Pancreas (tissue), 10 donors: ENCODE measurements around the gene CLDN22. TPM values are rescaled to one million over a fixed set of nuclear protein-coding genes. Genes with fewer than 3 reads are reported as not detected.

Experiments used
- ATAC-seq, 4 donors: fragments of 200-7000 bp; cut with Tn5 transposase; one replicate each; pipeline versions ENCODE4 v1.8.0 to v1.9.1; 2020; ENCODE audit warnings: mild to moderate bottlenecking in 4 of 4, moderate library complexity in 4 of 4
- DNase-seq, 6 donors: peaks; one replicate each; pipeline ENCODE4 v3.0.0-alpha.2; 2020
- FAIRE-seq: peaks from 2 replicates; lab custom pipeline; 2012; peaks lifted over from hg19 to GRCh38; lab: Jason Lieb, UNC
- H3K27ac ChIP-seq, 4 donors: fragments of 200-600 bp; sonication (generic); 1 replicate in 3 of 4; 2 replicates in 1 of 4; pipeline versions ENCODE4 v1.5.0 to v1.8.0; 2020
- H3K27me3 ChIP-seq, 4 donors: fragments of 200-600 bp; one replicate each; pipeline ENCODE4 v1.8.0; 2021
- H3K36me3 ChIP-seq, 3 donors: fragments of 200-600 bp; sonication (generic) in 1 of 3; one replicate each; pipeline versions ENCODE4 v1.5.0 to v1.8.0; 2020 to 2021
- H3K4me1 ChIP-seq, 3 donors: fragments of 200-600 bp; one replicate each; pipeline ENCODE4 v1.8.0; 2021
- H3K4me3 ChIP-seq, 4 donors: fragments of 200-600 bp; sonication (generic) in 2 of 4; one replicate each; pipeline versions ENCODE4 v1.5.0 to v1.8.0; 2020 to 2021
- H3K9me3 ChIP-seq, 4 donors: fragments of 200-600 bp; one replicate each; pipeline ENCODE4 v1.8.0; 2021
- CTCF ChIP-seq, 4 donors: fragments of 200-600 bp; sonication (generic) in 3 of 4; IDR thresholded peaks; one replicate each; pipeline versions ENCODE4 v1.5.0 to v1.8.0; 2021; ENCODE audit warnings: antibody characterized with exemption in 4 of 4
- WGBS, 2 donors: extraction: QIAGEN DNeasy Blood & Tissue Kit; methylation state at CpG; one replicate each; pipeline ENCODE4 v1.1.7; 2013; 5-methylcytosine and 5-hydroxymethylcytosine counted together
- intact Hi-C, 3 donors: fragments of 100-400 bp; cut with DNase I; formaldehyde crosslinking; loops; one replicate each; pipeline versions ENCODE4 v1.11.1 to v1.14.2; 2022
- polyA plus RNA-seq, 2 donors: library from polyadenylated mRNA; stranded (reverse); fragments of 200-250 nt; gene quantifications; one replicate each; pipeline ENCODE4 v1.2.3, GENCODE V29; 2013
- total RNA-seq, 6 donors: library from RNA; stranded (reverse); fragmentation: NEBNext Ultra II Directional in 4 of 6; extraction: Animal tissue kit (Norgen Biotek cat#: 25700) in 4 of 6; gene quantifications; one replicate each; pipeline versions ENCODE4 v1.2.1 to v1.2.4, GENCODE V29; 2021 to 2023
- donor health status: healthy with polysubstance abuse.
- donor health status: DM: no; HTN: no; CAD: no; lungs with moderate emphysema.
- donor health status: DM: no; HTN: no; CAD: no.
- donor health status: control.
- donor health status: control.
- donor health status: Bipolar disorder and iron deficiency.
- donor health status: DM: yes; HTN: yes; CAD: no.
- donor health status: DM: no; HTN: no; CAD: no.
- donor health status: DM: no; HTN: no; CAD: no.
- donor health status: DM: yes; HTN: yes; CAD: no.

The CLDN22 gene
- total and polyA plus RNA-seq, 8 donors, result 0.02 TPM; not detected in 7

GRCh38 chr4:183321079-183321478 is 1.0 kb upstream of the CLDN22 start:
- WGBS, 2 donors, result 80 to 93% methylated on average over 2 of the region's 2 CpGs
- DNase-seq (no peak), FAIRE-seq (no peak), ATAC-seq (no peak)
- TF ChIP-seq CTCF (IDR thresholded peaks at IDR 0.05), result no peak
- Histone ChIP-seq H3K27me3 (no peaks in the 10 kb centered on the region), H3K27ac (no peak overlapping the region), H3K4me1 (no peaks in the 10 kb centered on the region), H3K4me3 (no peak overlapping the region), H3K36me3 (no peaks in the 10 kb centered on the region), H3K9me3 (no peaks in the 10 kb centered on the region)
- intact Hi-C loops, result no loop called here

GRCh38 chr4:183318656-183319055 is 1.4 kb downstream of the CLDN22 start:
- Histone ChIP-seq H3K4me3 (no peak overlapping the region), H3K27me3 (no peaks in the 10 kb centered on the region), H3K27ac (no peak overlapping the region), H3K9me3 (no peaks in the 10 kb centered on the region), H3K4me1 (no peaks in the 10 kb centered on the region), H3K36me3 (peaks cover 0 to 13% (median 0%) of the 10 kb centered on the region in 3 donors)
- peak in 1 of 4 donors; percentile 40 for ATAC-seq
- no peak for DNase-seq
- WGBS, 2 donors, result 69 to 70% methylated on average over 10 of the region's 10 CpGs
- intact Hi-C loops, result no loop called here
- TF ChIP-seq CTCF (IDR thresholded peaks at IDR 0.05), result no peak
- no peak for FAIRE-seq

- H3K36me3 ChIP-seq, result peaks cover 0 to 26% (median 0%) of the 10 kb centered on the region in 3 donors
- no peaks in the 10 kb centered on the region for H3K9me3 ChIP-seq
- DNase-seq (no peak), ATAC-seq (no peak), FAIRE-seq (no peak)
- no peaks in the 10 kb centered on the region for H3K27me3 ChIP-seq
- WGBS, 2 donors, result 88 to 96% methylated on average over 9 of the region's 9 CpGs
- H3K4me3 ChIP-seq, result no peak overlapping the region
- intact Hi-C loops, result no loop called here
- H3K4me1 ChIP-seq, result no peaks in the 10 kb centered on the region
- no peak for TF ChIP-seq CTCF (IDR thresholded peaks at IDR 0.05)
- H3K27ac ChIP-seq, result no peak overlapping the region
Measured at GRCh38 chr4:183314806-183315205, 5.3 kb downstream of the CLDN22 start.

GRCh38 chr4:183314336-183314735 is 5.7 kb downstream of the CLDN22 start:
- no peak for FAIRE-seq
- no peak for DNase-seq
- H3K4me3 ChIP-seq, result no peak overlapping the region
- H3K4me1 ChIP-seq, result no peaks in the 10 kb centered on the region
- H3K36me3 ChIP-seq, result peaks cover 0 to 26% (median 0%) of the 10 kb centered on the region in 3 donors
- no peak for TF ChIP-seq CTCF (IDR thresholded peaks at IDR 0.05)
- intact Hi-C loops, result no loop called here
- ATAC-seq, result no peak
- no peak overlapping the region for H3K27ac ChIP-seq
- no peaks in the 10 kb centered on the region for H3K27me3 ChIP-seq
- 94 to 96% methylated on average over 15 of the region's 15 CpGs for WGBS, 2 donors
- no peaks in the 10 kb centered on the region for H3K9me3 ChIP-seq

- no peak overlapping the region for H3K27ac ChIP-seq
- peaks cover 0 to 26% (median 0%) of the 10 kb centered on the region in 3 donors for H3K36me3 ChIP-seq
- no peaks in the 10 kb centered on the region for H3K9me3 ChIP-seq
- no peak overlapping the region for H3K4me3 ChIP-seq
- intact Hi-C loops, result no loop called here
- H3K4me1 ChIP-seq, result no peaks in the 10 kb centered on the region
- H3K27me3 ChIP-seq, result no peaks in the 10 kb centered on the region
- WGBS, 2 donors, result 83 to 85% methylated on average over 5 of the region's 5 CpGs
- no peak for ATAC-seq
- FAIRE-seq, result no peak
- no peak for TF ChIP-seq CTCF (IDR thresholded peaks at IDR 0.05)
- no peak for DNase-seq
Measured at GRCh38 chr4:183312841-183313240, 7.2 kb downstream of the CLDN22 start.
